IPS DF 19.7 (cell line): ENCODE data around the gene CENPP.

Experiments used
- DNase-seq: peaks from one replicate; pipeline ENCODE4 v3.0.0-alpha.2; 2013; ENCODE audit warnings: low read depth, low spot score

Gene CENPP

DNA sequence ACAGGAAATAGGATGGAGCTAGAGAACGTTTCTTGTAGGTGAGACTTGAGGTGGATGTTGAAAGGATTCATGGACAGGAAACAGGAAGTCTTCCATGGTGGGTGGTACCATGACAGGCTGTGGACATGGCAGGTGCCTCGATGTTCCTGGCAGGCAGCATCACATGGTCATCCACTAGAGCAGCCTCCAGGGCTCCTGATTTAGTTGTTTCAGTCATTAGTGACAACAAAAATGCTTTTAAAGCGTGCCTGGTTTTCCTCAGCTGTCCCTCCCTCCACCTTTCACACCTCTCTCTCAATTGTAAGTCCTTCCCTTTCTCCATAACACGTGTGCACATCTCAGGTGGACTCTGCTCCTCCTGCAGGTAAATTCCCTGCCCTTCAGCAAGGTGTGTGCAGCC lies 181.7 kb downstream of the CENPP start:
- DNase-seq, result no peak

GRCh38 chr9:92508018-92508820 lies 182.5 kb downstream of the CENPP start:
- no peak for DNase-seq

GRCh38 chr9:92509050-92509449 lies 183.3 kb downstream of the CENPP start:
- DNase-seq, result no peak

GRCh38 chr9:92510747-92511146 lies 185.0 kb downstream of the CENPP start:
- no peak for DNase-seq

DNA sequence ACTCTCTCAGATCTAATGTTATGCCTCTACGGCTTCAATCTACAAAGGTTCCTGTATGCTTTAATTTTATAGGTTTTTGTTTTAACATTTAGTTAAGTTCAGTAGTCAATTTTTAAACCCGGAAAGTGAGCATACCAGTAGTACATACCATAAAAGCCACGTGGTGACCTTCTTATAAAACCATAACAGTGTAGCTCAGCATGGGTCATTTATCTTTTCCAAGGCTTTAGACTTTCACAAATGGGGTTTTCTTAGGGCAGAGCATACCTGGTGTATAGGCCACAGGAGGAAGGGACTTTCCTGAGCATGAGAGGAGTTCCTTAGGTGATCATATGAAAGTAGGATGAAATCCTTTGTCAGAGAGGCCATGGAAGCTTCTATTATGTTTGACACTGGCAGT lies 186.9 kb downstream of the CENPP start:
- DNase-seq, result no peak

DNA sequence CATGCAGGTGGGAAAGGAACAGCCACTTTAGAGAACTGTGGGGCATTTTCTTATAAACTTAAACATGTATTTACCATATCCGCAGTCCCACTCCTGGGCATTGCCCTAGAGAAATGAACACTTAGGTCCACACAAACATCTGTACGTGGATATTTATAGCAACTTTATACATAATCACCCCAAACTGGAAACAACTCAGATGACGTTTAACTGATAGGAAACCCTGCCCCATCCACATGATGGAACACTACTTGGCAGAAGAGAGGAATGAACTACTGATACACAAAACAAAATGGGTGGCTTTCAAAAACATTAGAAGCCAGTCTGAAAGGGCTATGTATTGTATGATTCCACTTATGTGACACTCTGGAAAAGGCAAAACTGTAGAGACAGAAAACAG lies 187.6 kb downstream of the CENPP start:
- DNase-seq, result no peak

DNA sequence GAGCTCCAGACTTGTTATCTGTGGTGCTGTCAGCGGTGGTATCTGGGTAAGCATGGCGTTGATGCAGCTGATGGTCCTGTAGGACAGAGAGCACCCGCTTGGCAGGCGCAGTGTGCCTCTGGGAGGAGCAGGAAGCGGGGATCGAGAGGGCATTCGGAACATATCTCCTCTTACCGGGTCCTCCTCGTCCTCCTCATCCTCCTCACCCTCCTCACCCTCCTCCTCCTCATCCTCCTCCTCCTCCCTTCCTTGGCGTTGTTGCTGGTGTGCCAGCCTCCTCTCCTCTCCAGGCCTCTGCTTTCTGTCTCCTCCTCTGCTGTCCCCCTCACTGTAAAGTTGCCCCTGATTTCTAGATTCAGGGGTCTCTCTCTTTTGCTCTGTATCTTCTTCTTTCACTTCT lies 188.9 kb downstream of the CENPP start:
- DNase-seq, result no peak

DNA sequence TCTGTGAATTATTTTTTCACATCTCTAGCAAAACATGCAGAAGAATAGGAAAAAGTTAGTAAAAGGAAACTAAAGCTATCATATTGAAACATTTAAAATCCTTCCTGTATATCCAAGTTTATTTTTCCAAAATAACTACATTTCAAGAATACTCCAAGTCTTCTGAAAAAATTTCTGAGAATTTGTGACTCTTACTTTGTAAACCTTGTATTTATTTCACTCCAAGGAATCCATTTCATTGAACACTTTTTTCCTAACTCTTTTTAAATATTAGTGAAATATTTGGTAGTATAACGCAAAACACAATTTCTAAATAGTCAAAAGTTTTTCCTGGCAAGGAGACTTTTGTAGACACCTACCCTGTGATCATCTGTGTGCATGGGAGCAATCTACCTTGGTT lies 190.8 kb downstream of the CENPP start:
- no peak for DNase-seq

DNA sequence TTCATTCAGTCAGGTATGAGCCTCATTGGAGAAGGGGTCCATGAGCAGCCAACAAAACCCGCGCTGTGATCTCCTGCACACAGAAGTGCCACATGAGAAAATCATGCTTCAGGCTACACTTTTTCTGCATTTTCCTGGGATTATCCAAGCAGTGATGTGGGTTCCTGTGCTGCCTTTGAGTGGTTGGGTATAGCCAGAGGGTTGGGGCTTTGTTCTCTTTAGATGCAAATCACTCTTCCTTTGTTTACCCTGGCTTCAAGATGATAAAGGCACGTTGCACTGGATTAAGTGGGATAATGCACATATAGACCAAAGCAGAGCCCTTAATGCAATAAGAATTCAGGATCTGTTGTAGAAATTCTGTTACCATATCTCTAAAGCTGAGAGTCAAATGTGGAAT lies 191.3 kb downstream of the CENPP start:
- DNase-seq, result no peak

DNA sequence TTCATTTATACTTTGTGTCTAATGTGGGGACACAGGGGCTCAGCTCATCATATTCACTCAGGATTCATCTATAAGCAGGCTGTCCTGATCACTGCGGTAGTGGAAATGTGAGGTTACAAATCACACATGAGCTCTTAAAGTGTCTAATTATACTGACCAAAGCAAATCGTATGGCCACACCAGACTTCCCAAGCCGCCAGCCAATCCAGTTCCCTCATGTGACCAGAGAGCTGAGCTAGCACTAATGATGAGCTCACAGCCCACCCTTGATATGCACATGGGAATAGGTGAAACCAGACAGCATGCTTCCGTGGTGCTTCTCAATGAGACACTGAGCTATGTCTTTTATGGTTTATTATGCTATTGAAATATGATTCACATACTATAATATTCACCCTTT lies 192.4 kb downstream of the CENPP start:
- no peak for DNase-seq

DNA sequence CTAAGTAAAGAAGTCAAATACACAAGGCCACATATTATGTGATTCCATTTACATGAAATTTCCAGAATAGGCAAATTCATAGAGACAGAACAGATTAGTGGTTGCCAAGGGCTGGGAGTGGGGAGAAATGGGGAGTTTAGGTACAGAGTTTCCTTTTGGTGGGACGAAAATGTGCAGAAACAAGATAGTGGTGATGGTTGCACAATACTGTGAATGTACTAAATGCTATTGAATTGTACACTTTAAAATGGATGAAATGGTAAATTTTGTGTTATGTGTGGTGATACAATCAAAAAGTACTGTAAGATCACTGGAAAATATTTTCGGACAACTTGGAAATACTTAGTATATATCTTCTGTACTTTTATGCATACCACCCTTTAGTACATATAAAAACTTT lies 195.1 kb downstream of the CENPP start:
- no peak for DNase-seq

DNA sequence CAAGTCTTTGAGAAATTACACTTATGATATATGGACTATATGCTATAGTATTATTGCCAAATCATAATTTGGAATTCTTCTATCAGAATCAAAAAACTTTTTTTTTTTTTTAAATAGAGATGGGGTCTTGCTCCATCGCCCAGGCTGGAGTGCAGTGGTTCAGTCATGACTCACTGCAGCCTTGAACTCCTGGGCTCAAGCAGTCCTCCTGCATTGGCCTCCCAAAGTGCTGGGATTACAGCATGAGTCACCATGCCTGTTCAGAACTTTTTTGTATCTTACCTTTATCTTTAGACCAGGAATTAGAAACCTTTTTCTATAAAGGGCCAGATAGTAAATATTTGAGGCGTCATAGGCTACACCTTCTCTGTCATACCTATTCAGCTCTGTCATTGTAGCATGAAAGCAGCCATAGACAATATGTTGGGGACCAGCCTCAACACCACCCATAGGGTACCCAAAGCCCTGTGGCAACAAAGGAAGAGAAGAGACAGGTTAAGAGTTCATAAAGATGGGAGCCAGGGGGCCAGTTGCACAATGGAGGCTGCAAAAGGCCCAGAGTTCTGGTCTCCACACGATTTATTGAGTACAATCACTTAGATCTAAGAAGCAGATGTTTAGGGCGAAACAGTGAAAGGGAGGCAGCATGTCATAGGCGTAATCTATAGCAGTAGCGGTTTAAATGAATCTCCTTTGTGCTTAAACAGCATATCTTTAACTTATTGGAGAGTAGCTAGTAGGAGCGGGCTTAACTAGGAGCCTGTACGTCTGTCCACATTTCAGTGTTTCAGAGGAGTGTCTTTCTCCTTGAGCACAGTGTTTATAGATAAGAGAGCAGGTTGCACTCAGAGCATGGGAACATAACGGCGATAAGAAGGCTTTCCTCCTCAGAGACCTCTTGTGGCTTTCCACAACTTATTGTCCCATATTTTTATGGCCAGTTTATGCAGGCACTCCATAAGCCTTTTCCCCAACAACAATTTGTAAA lies 197.5 kb downstream of the CENPP start:
- DNase-seq, result no peak

GRCh38 chr9:92524881-92525280 lies 199.1 kb downstream of the CENPP start:
- DNase-seq, result no peak

- DNase-seq, result no peak
Measured at GRCh38 chr9:92525306-92525705, 199.6 kb downstream of the CENPP start.

- no peak for DNase-seq
Measured at GRCh38 chr9:92527291-92527828, 201.6 kb downstream of the CENPP start.

DNA sequence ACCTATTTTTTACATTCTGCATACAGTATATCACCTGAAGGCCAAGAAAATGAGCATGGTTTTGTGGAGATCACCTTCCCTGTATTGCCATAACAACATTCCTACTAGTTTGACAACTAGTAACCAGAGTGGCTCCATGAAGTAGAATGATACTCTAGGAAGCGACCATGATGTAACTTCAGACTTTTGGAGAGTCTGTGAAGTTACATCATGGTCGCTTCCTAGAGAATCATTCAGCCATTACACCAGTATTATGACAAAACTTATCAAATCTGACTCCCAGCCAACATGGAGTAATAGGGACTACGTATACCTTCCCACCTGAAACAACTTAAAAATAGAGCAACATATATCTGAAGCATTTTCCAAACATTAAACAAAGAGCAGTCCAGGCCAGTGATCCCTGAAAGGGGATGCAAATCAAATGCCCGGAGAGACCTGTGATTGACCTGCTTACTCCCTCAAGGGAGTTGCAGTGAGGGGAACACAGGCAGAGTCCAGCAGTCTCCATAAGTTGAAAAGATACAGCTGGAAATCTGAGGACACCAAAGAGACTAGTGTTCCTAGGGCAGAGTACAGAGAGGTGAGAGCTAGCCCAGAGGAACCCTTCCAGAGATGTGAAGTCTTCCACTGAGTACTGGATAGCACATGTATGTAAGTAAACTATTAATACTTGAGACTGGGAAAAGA lies 202.2 kb downstream of the CENPP start:
- no peak for DNase-seq

- DNase-seq, result no peak
Measured at GRCh38 chr9:92528522-92528849, 202.7 kb downstream of the CENPP start.

- DNase-seq, result no peak
Measured at GRCh38 chr9:92529124-92529523, 203.4 kb downstream of the CENPP start.

DNA sequence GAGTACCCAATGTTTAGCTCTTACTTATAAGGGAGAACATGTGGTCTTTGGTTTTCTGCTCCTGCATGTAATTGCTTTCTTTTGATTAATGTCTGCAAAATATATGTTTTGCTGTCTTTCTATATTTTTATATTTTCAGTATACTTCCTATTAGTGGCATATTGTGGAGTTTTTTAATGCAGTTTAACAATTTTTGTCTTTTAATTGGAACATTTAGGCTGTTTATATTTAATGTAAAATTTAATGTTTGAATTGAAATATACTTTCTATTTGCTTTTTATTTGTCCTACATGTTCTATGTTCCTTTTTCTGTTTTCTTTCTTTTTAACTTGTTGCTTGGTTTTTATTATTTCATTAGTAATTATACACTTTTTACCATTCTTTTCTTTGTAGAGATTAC lies 205.1 kb downstream of the CENPP start:
- no peak for DNase-seq

- DNase-seq, result no peak
Measured at GRCh38 chr9:92534204-92534603, 208.5 kb downstream of the CENPP start.

DNA sequence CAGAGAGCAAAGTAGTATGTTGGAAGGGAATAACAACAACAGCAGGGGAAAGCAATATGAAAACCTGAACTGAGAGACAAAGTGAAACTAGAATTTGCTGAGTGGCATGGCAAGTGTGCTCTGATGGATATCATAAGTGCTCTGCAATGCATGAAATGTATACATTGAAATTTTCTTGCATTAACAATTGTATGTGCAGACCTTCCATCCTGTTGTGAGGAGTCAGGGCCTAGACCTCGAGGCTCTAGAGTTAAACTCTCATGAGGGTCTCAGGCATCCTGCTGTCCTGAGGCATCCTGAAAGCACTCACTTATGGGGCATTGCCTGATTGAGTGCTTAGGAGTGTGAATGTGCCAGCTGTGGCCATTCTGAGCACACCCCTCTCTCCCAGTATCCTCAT lies 208.9 kb downstream of the CENPP start:
- DNase-seq, result no peak
